Astrocyte of the cerebellum (primary cell): ENCODE measurements around the gene MS4A1.

Experiments
- DNase-seq: peaks from one replicate; pipeline ENCODE4 v3.0.0-alpha.2; 2011; ENCODE audit warnings: low read depth
- H3K4me3 ChIP-seq: 2 replicates; pipeline ENCODE4 v1.5.1; 2011; ENCODE audit warnings: mild to moderate bottlenecking, low read depth, low read length, moderate library complexity
- in situ Hi-C: cut with HindIII; loops from 2 replicates; pipeline ENCODE4 v1.10.0; 2017; ENCODE audit warnings: low sequenced_read_pairs
- TF ChIP-seq, protein P1 (sequence below): IDR thresholded peaks from 2 replicates; pipeline ENCODE4 v1.5.1; 2012; ENCODE audit warnings: low read length, low read depth, moderate library complexity, mild to moderate bottlenecking; ENCODE audit errors: missing control alignments

MS4A1 gene

GRCh38 chr11:60455531-60456042 lies at the start of gene MS4A1:
Gene MS4A1 (plus strand): TSS chr11:60455847. CDS start chr11:60462375, 6,528 bp downstream.
- no peak for DNase-seq
- TF ChIP-seq, protein P1, sequence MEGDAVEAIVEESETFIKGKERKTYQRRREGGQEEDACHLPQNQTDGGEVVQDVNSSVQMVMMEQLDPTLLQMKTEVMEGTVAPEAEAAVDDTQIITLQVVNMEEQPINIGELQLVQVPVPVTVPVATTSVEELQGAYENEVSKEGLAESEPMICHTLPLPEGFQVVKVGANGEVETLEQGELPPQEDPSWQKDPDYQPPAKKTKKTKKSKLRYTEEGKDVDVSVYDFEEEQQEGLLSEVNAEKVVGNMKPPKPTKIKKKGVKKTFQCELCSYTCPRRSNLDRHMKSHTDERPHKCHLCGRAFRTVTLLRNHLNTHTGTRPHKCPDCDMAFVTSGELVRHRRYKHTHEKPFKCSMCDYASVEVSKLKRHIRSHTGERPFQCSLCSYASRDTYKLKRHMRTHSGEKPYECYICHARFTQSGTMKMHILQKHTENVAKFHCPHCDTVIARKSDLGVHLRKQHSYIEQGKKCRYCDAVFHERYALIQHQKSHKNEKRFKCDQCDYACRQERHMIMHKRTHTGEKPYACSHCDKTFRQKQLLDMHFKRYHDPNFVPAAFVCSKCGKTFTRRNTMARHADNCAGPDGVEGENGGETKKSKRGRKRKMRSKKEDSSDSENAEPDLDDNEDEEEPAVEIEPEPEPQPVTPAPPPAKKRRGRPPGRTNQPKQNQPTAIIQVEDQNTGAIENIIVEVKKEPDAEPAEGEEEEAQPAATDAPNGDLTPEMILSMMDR = no peak
- H3K4me3 ChIP-seq = no peak within 1 kb of the TSS

DNA sequence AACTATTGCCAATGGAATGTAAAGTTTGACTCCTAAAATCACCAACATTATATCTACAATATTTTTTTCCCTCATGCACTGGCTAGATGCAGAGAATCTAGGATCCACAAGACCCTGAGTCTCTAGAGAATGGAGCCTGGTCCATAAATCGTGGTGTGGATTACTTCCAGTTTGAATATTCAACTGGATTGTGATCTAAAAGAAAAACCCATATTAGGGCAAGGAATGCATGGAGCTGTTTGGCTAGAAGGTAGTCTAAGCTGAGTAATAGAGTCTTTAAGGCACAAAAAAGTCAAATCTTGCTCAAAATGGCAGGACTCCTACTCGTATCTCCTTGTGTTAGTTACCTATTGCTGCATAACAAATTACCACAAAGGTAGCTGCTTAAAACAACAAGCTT lies 35.6 kb upstream of the MS4A1 start:
- H3K4me3 ChIP-seq = no peak overlapping the region
- DNase-seq = no peak
- in situ Hi-C loops = no loop called here
- TF ChIP-seq, protein P1 = no peak

More at GRCh38 chr11:60455531-60456042, at the start of gene MS4A1:
- in situ Hi-C loops = no loop called here

DNA sequence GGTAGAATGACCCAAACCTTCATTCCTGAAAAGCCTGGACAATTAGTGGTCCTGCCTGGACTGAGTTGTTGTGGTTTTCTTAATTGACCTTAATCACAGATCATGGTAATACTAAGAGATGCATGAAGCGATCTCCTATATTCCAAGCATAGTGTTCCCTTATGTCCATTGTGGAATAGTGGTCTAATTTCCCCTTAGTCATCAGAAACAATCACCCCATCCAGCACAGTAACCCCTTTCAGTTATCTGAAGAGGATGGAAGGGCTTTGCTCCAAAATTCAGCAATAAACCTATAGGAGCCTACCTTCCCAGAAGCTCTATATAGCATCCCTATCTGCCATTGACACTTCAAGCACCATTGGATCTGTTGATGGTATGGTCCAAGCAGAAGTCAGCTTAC lies 33.0 kb upstream of the MS4A1 start:
- in situ Hi-C loops = no loop called here
- H3K4me3 ChIP-seq = no peak overlapping the region
- TF ChIP-seq, protein P1 = no peak
- DNase-seq = no peak

GRCh38 chr11:60428517-60428916 lies 27.1 kb upstream of the MS4A1 start:
- no peak for DNase-seq
- in situ Hi-C loops = no loop called here
- no peak overlapping the region for H3K4me3 ChIP-seq
- TF ChIP-seq, protein P1 = no peak

- in situ Hi-C loops = no loop called here
- H3K4me3 ChIP-seq = no peak within 1 kb of the TSS
- no peak for DNase-seq
- TF ChIP-seq, protein P1 = no peak
These were observed 26.4 kb upstream of the MS4A1 start, which contains the start of gene MS4A5 for GRCh38 chr11:60429272-60429671. Gene MS4A5 (plus strand): TSS chr11:60429572. CDS start chr11:60429675, 103 bp downstream.

DNA sequence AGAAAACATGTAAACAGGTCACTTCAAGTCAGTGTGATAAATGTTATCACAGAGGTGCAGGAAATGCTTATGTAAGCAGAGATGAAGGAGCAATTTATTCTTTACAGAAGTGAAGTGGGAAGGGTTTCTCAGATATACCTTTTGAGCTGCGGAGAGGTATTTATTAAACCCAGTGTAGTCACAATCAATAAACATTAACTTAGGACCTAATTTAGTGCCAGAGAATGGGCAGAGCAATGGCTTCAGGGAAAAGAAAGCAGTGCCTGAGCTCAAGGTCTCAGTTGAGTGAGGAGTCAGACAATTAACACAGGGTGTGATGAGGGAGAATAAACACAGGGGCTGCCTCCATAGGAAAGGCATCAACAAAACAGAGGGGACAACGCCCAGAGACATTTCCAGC lies 24.4 kb upstream of the MS4A1 start:
- in situ Hi-C loops = no loop called here
- no peak for DNase-seq

More for the DNA sequence above, 24.4 kb upstream of the MS4A1 start:
- no peak overlapping the region for H3K4me3 ChIP-seq
- TF ChIP-seq, protein P1 = no peak
